HepG2 (cell line): ENCODE data around the gene NEDD4L. TPM values are rescaled to one million over a fixed set of nuclear protein-coding genes. Genes with fewer than 3 reads are reported as not detected.

ENCODE experiments used
- AKAP8 ChIP-seq: sonication (generic); formaldehyde crosslinking; IDR thresholded peaks from 2 replicates; pipeline ENCODE4 v1.5.1; 2020; ENCODE audit warnings: mild to moderate bottlenecking, missing genetic modification reagents
- DR1 ChIP-seq: sonication (generic); formaldehyde crosslinking; IDR thresholded peaks from 2 replicates; pipeline ENCODE4 v1.8.0; 2021; ENCODE audit warnings: mild to moderate bottlenecking, missing genetic modification reagents, inconsistent platforms
- GFI1 ChIP-seq: sonication (generic); formaldehyde crosslinking; IDR thresholded peaks from 2 replicates; pipeline ENCODE4 v1.5.0; 2020; ENCODE audit warnings: missing genetic modification reagents, mild to moderate bottlenecking, borderline replicate concordance
- HDAC6 ChIP-seq: fragments of 200-600 bp; sonication (generic); IDR thresholded peaks from 2 replicates; pipeline ENCODE4 v1.7.0; 2017; ENCODE audit warnings: mild to moderate bottlenecking, antibody characterized with exemption, low read length, low read depth
- JARID2 ChIP-seq: sonication (generic); formaldehyde crosslinking; IDR thresholded peaks from 2 replicates; pipeline ENCODE4 v1.8.1; 2023; ENCODE audit warnings: missing genetic modification reagents, inconsistent platforms; ENCODE audit not compliant: insufficient replicate concordance
- NFRKB ChIP-seq: fragments of 450-650 bp; IDR thresholded peaks from 2 replicates; pipeline ENCODE4 v1.6.1; 2017
- PCBP1 ChIP-seq: fragments of 200-400 bp; formaldehyde crosslinking; IDR thresholded peaks from 2 replicates; pipeline ENCODE4 v1.6.1; 2017; ENCODE audit warnings: mild to moderate bottlenecking, low read depth, low read length, borderline replicate concordance
- REPIN1 ChIP-seq: sonication (generic); formaldehyde crosslinking; IDR thresholded peaks from 2 replicates; pipeline ENCODE4 v1.8.0; 2022; ENCODE audit warnings: missing genetic modification reagents, low read depth, mild to moderate bottlenecking, borderline replicate concordance
- SPEN ChIP-seq: sonication (generic); formaldehyde crosslinking; IDR thresholded peaks from 2 replicates; pipeline ENCODE4 v1.5.1; 2020; ENCODE audit warnings: low read depth, mild to moderate bottlenecking, missing genetic modification reagents
- WIZ ChIP-seq: sonication (generic); formaldehyde crosslinking; IDR thresholded peaks from 2 replicates; pipeline ENCODE4 v1.5.1; 2020; ENCODE audit warnings: mild to moderate bottlenecking, missing genetic modification reagents
- ZNF234 ChIP-seq: sonication (generic); formaldehyde crosslinking; conservative IDR thresholded peaks from 2 replicates; pipeline ENCODE4 v1.5.1; 2020; ENCODE audit warnings: mild to moderate bottlenecking, missing genetic modification reagents
- ZNF564 ChIP-seq: sonication (generic); formaldehyde crosslinking; IDR thresholded peaks from 2 replicates; pipeline ENCODE4 v1.8.1; 2023; ENCODE audit warnings: mild to moderate bottlenecking, missing genetic modification reagents
- ZNF607 ChIP-seq: sonication (generic); formaldehyde crosslinking; IDR thresholded peaks from 2 replicates; pipeline ENCODE4 v1.5.1; 2020; ENCODE audit warnings: missing genetic modification reagents, mild to moderate bottlenecking, borderline replicate concordance
- polyA plus RNA-seq, 8 experiments: library from polyadenylated mRNA; depleted of rRNA in 3 of 8; stranded (reverse) in 7 of 8; unstranded in 1 of 8; fragments of >200 nt; fragmentation: Illumina TruSeq in 4 of 8; extraction: Trizol in 4 of 8; gene quantifications; 2 replicates each; pipeline versions ENCODE4 v1.2.1 to v1.2.3, GENCODE V29; 2011 to 2016; ENCODE audit warnings: low read depth in 4 of 8, missing spikeins in 1 of 8, mixed read lengths in 1 of 8; ENCODE audit not compliant: insufficient read depth in 1 of 8
- total RNA-seq, 5 experiments: library from RNA; depleted of rRNA; stranded (reverse); fragments of >200 nt; fragmentation: Illumina TruSeq; extraction: Trizol; gene quantifications; 2 replicates each; pipeline ENCODE4 v1.2.3, GENCODE V29; 2016; ENCODE audit warnings: low read depth in 1 of 5
- TF ChIP-seq, protein P1 (sequence below): sonication (generic); formaldehyde crosslinking; IDR thresholded peaks from 2 replicates; pipeline ENCODE4 v1.8.0; 2023; ENCODE audit warnings: mild to moderate bottlenecking, missing genetic modification reagents
- TF ChIP-seq, protein P2 (sequence below): sonication (generic); formaldehyde crosslinking; IDR thresholded peaks from 2 replicates; pipeline ENCODE4 v1.4.0; 2020; ENCODE audit warnings: missing genetic modification reagents, mild to moderate bottlenecking, borderline replicate concordance
- TF ChIP-seq, protein P3 (sequence below): sonication (generic); formaldehyde crosslinking; IDR thresholded peaks from 2 replicates; pipeline ENCODE4 v1.4.0; 2020; ENCODE audit warnings: low read depth, mild to moderate bottlenecking, missing genetic modification reagents
- TF ChIP-seq, protein P4 (sequence below): sonication (generic); IDR thresholded peaks from 2 replicates; pipeline ENCODE4 v1.6.1; 2016; ENCODE audit warnings: low read depth, borderline replicate concordance
- TF ChIP-seq, protein P5 (sequence below): sonication (generic); formaldehyde crosslinking; conservative IDR thresholded peaks from 2 replicates; pipeline ENCODE4 v1.5.0; 2020; ENCODE audit warnings: missing genetic modification reagents
- TF ChIP-seq, protein P6 (sequence below): sonication (generic); formaldehyde crosslinking; IDR thresholded peaks from 2 replicates; pipeline ENCODE4 v1.5.0; 2020; ENCODE audit warnings: missing genetic modification reagents

The NEDD4L gene
- total and polyA plus RNA-seq, 2 of the 13 experiments (the other 11 are each of a cell fraction or from before 2014, with no cell fraction given), result 168 to 390 TPM

DNA sequence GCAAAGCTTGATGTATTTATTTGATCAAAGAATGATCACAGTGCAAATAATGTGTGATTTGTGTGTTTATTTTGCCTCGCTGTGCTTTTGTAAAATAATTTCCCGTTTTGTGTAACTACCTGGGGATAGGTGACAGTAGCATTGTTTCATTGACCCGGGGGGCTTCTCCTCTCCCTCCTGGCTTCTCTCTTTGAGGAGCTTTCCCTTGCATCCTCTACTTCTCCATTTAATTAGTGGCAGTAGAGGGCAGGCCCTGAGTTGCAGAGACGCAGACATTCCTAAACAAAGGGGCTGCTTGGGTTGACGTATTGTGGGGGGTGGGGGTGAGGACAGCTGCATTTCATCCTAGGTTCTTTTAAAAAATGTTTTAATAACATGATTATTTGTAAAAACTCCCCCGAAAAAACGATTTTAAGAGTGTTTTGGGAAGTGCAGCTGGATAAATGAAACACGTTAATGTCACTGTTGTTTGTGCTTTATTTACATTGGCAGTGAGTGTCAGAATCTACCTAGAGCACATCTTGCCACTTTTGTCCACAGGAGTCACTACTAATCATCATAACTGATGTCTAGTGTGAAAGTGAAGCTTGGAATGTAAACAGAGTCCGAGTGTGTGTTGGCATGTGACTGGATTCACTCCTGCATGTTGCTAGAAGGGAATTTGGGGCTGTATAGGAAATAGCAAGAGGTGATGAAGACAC, 2.2 kb downstream of the NEDD4L start (continued):
- no peak for TF ChIP-seq WIZ (CRISPR knock-in tag)
- TF ChIP-seq SPEN (CRISPR knock-in tag), result no peak
- TF ChIP-seq, protein P1, sequence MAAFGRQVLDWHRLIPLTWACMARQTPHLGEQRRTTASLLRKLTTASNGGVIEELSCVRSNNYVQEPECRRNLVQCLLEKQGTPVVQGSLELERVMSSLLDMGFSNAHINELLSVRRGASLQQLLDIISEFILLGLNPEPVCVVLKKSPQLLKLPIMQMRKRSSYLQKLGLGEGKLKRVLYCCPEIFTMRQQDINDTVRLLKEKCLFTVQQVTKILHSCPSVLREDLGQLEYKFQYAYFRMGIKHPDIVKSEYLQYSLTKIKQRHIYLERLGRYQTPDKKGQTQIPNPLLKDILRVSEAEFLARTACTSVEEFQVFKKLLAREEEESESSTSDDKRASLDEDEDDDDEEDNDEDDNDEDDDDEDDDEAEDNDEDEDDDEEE (CRISPR knock-in tag), result no peak
- TF ChIP-seq GFI1 (CRISPR knock-in tag), result 0 out of 2 replicates have a peak, but pooled peaks have one; percentile 35
- TF ChIP-seq ZNF607, result no peak
- TF ChIP-seq, protein P2, sequence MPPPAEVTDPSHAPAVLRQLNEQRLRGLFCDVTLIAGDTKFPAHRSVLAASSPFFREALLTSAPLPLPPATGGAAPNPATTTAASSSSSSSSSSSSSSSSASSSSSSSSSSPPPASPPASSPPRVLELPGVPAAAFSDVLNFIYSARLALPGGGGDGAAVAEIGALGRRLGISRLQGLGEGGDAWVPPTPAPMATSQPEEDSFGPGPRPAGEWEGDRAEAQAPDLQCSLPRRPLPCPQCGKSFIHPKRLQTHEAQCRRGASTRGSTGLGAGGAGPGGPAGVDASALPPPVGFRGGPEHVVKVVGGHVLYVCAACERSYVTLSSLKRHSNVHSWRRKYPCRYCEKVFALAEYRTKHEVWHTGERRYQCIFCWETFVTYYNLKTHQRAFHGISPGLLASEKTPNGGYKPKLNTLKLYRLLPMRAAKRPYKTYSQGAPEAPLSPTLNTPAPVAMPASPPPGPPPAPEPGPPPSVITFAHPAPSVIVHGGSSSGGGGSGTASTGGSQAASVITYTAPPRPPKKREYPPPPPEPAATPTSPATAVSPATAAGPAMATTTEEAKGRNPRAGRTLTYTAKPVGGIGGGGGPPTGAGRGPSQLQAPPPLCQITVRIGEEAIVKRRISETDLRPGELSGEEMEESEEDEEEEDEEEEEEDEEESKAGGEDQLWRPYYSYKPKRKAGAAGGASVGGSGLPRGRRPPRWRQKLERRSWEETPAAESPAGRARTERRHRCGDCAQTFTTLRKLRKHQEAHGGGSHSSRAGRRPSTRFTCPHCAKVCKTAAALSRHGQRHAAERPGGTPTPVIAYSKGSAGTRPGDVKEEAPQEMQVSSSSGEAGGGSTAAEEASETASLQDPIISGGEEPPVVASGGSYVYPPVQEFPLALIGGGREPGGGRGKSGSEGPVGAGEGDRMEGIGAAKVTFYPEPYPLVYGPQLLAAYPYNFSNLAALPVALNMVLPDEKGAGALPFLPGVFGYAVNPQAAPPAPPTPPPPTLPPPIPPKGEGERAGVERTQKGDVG (CRISPR knock-in tag), result no peak
- TF ChIP-seq PCBP1, result no peak
- TF ChIP-seq ZNF234 (CRISPR knock-in tag), result no peak
- no peak for TF ChIP-seq REPIN1 (CRISPR knock-in tag)
- TF ChIP-seq, protein P3, sequence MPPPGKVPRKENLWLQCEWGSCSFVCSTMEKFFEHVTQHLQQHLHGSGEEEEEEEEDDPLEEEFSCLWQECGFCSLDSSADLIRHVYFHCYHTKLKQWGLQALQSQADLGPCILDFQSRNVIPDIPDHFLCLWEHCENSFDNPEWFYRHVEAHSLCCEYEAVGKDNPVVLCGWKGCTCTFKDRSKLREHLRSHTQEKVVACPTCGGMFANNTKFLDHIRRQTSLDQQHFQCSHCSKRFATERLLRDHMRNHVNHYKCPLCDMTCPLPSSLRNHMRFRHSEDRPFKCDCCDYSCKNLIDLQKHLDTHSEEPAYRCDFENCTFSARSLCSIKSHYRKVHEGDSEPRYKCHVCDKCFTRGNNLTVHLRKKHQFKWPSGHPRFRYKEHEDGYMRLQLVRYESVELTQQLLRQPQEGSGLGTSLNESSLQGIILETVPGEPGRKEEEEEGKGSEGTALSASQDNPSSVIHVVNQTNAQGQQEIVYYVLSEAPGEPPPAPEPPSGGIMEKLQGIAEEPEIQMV (CRISPR knock-in tag), result no peak
- TF ChIP-seq, protein P4, sequence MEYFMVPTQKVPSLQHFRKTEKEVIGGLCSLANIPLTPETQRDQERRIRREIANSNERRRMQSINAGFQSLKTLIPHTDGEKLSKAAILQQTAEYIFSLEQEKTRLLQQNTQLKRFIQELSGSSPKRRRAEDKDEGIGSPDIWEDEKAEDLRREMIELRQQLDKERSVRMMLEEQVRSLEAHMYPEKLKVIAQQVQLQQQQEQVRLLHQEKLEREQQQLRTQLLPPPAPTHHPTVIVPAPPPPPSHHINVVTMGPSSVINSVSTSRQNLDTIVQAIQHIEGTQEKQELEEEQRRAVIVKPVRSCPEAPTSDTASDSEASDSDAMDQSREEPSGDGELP, result no peak
- TF ChIP-seq ZNF564 (CRISPR knock-in tag), result no peak
- no peak; the same call in 1 of the 2 replicates for TF ChIP-seq HDAC6
- TF ChIP-seq, protein P5, sequence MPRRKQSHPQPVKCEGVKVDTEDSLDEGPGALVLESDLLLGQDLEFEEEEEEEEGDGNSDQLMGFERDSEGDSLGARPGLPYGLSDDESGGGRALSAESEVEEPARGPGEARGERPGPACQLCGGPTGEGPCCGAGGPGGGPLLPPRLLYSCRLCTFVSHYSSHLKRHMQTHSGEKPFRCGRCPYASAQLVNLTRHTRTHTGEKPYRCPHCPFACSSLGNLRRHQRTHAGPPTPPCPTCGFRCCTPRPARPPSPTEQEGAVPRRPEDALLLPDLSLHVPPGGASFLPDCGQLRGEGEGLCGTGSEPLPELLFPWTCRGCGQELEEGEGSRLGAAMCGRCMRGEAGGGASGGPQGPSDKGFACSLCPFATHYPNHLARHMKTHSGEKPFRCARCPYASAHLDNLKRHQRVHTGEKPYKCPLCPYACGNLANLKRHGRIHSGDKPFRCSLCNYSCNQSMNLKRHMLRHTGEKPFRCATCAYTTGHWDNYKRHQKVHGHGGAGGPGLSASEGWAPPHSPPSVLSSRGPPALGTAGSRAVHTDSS (CRISPR knock-in tag), result no peak
- no peak for TF ChIP-seq DR1
- TF ChIP-seq AKAP8 (CRISPR knock-in tag), result no peak
- no peak for TF ChIP-seq NFRKB
- no peak for TF ChIP-seq JARID2 (CRISPR knock-in tag)
- TF ChIP-seq, protein P6, sequence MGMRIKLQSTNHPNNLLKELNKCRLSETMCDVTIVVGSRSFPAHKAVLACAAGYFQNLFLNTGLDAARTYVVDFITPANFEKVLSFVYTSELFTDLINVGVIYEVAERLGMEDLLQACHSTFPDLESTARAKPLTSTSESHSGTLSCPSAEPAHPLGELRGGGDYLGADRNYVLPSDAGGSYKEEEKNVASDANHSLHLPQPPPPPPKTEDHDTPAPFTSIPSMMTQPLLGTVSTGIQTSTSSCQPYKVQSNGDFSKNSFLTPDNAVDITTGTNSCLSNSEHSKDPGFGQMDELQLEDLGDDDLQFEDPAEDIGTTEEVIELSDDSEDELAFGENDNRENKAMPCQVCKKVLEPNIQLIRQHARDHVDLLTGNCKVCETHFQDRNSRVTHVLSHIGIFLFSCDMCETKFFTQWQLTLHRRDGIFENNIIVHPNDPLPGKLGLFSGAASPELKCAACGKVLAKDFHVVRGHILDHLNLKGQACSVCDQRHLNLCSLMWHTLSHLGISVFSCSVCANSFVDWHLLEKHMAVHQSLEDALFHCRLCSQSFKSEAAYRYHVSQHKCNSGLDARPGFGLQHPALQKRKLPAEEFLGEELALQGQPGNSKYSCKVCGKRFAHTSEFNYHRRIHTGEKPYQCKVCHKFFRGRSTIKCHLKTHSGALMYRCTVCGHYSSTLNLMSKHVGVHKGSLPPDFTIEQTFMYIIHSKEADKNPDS (CRISPR knock-in tag), result no peak
